HG03095 (cell line): Measurements from ENCODE around the gene KLHL40.

Source experiments
- ATAC-seq: cut with Tn5 transposase; IDR thresholded peaks from one replicate; pipeline ENCODE4 v1.9.1; 2021; ENCODE audit warnings: moderate library complexity; ENCODE audit not compliant: unreplicated experiment

Gene KLHL40

GRCh38 chr3:42685363-42685881 is at the start of gene KLHL40:
TSS of gene KLHL40 (plus strand) at chr3:42685537. CDS start at chr3:42685619, 82 bp downstream.
- ATAC-seq = no peak

GRCh38 chr3:42637001-42637400 is 48.3 kb upstream of the KLHL40 start:
- ATAC-seq = no peak

GRCh38 chr3:42638339-42638842 is 46.9 kb upstream of the KLHL40 start:
- peak; percentile 56 for ATAC-seq

- ATAC-seq = no peak
These were observed 46.1 kb upstream of the KLHL40 start for GRCh38 chr3:42639192-42639591.

- no peak for ATAC-seq
These were observed 45.2 kb upstream of the KLHL40 start for GRCh38 chr3:42640129-42640528.

GRCh38 chr3:42640771-42641370 is 44.5 kb upstream of the KLHL40 start:
- ATAC-seq = no peak

GRCh38 chr3:42647821-42648459 is 37.4 kb upstream of the KLHL40 start:
- ATAC-seq = no peak

- ATAC-seq = no peak
These were observed 36.3 kb upstream of the KLHL40 start for GRCh38 chr3:42649006-42649405.

GRCh38 chr3:42649783-42650182 is 35.6 kb upstream of the KLHL40 start:
- ATAC-seq = no peak

- no peak for ATAC-seq
These were observed 33.9 kb upstream of the KLHL40 start for GRCh38 chr3:42651248-42652091.

- no peak for ATAC-seq
These were observed 33.1 kb upstream of the KLHL40 start for GRCh38 chr3:42652251-42652610.

- peak; percentile 71 for ATAC-seq
These were observed 32.6 kb upstream of the KLHL40 start for GRCh38 chr3:42652611-42653302.

- no peak for ATAC-seq
These were observed 32.1 kb upstream of the KLHL40 start for GRCh38 chr3:42653303-42653559.

GRCh38 chr3:42653560-42654330 is 31.6 kb upstream of the KLHL40 start, which contains the start of gene ZBTB47:
TSS of gene ZBTB47 (plus strand) at chr3:42653697. CDS start at chr3:42658356, 4,659 bp downstream.
- ATAC-seq = no peak

- ATAC-seq = no peak
These were observed 30.8 kb upstream of the KLHL40 start for GRCh38 chr3:42654331-42655201.

- no peak for ATAC-seq
These were observed 29.9 kb upstream of the KLHL40 start for GRCh38 chr3:42655331-42655888.

- no peak for ATAC-seq
These were observed 29.2 kb upstream of the KLHL40 start for GRCh38 chr3:42655980-42656679.
